Uterus (tissue), 4 donors: ENCODE results near the gene COPE. TPM values are rescaled to one million over a fixed set of nuclear protein-coding genes. Genes with fewer than 3 reads are reported as not detected.

ENCODE experiments used
- DNase-seq, 2 donors: peaks; one replicate each; pipeline ENCODE4 v3.0.0-alpha.2; 2019 to 2020
- H3K27ac ChIP-seq, 2 donors: fragments of 200-600 bp; sonication (generic); 1 replicate in 1 of 2; 2 replicates in 1 of 2; pipeline ENCODE4 v1.5.1; 2016 to 2018
- H3K27me3 ChIP-seq, 2 donors: fragments of 200-600 bp; sonication (generic); one replicate each; pipeline ENCODE4 v1.5.1; 2018 to 2019; ENCODE audit warnings: control low read depth in 1 of 2
- H3K36me3 ChIP-seq, 2 donors: fragments of 200-600 bp; sonication (generic); one replicate each; pipeline ENCODE4 v1.5.1; 2019; ENCODE audit warnings: control low read depth in 1 of 2
- H3K4me1 ChIP-seq, 2 donors: fragments of 200-600 bp; sonication (generic); one replicate each; pipeline ENCODE4 v1.5.1; 2018 to 2019; ENCODE audit warnings: control low read depth in 1 of 2
- H3K4me3 ChIP-seq, 2 donors: fragments of 200-600 bp; sonication (generic); 1 replicate in 1 of 2; 2 replicates in 1 of 2; pipeline ENCODE4 v1.5.1; 2018 to 2019; ENCODE audit warnings: mild to moderate bottlenecking in 1 of 2
- H3K9me3 ChIP-seq, 2 donors: fragments of 200-600 bp; sonication (generic); one replicate each; pipeline ENCODE4 v1.5.1; 2019; ENCODE audit warnings: control low read depth in 1 of 2
- POLR2A ChIP-seq, 2 donors: fragments of 450-650 bp; IDR thresholded peaks; one replicate each; pipeline ENCODE4 v1.6.1; 2016; ENCODE audit warnings: antibody characterized with exemption in 2 of 2, mild to moderate bottlenecking in 1 of 2, moderate library complexity in 1 of 2
- intact Hi-C: fragments of 100-400 bp; cut with DNase I; formaldehyde crosslinking; loops from one replicate; pipeline ENCODE4 v1.15.1; 2023; ENCODE audit warnings: low total_unique reads
- total RNA-seq, 4 donors: library from RNA; depleted of rRNA in 3 of 4; stranded (reverse); fragments of >200 nt in 3 of 4; gene quantifications; one replicate each; pipeline versions ENCODE4 v1.1.0 to v1.2.4, GENCODE V29; 2014 to 2023
- TF ChIP-seq, protein P1 (sequence below), 4 experiments: fragments of 200-600 bp in 2 of 4; fragments of 450-650 bp in 2 of 4; sonication (generic) in 2 of 4; IDR thresholded peaks; one replicate each; pipeline ENCODE4 v1.5.1; 2016 to 2019; ENCODE audit warnings: antibody characterized with exemption in 4 of 4, mild to moderate bottlenecking in 2 of 4, moderate library complexity in 1 of 4
- donor health status: DM: yes; HTN: yes; CAD: no.

Gene COPE
- total RNA-seq, 4 donors from 2014 or later = 93.7 to 190 (median 134) TPM

DNA sequence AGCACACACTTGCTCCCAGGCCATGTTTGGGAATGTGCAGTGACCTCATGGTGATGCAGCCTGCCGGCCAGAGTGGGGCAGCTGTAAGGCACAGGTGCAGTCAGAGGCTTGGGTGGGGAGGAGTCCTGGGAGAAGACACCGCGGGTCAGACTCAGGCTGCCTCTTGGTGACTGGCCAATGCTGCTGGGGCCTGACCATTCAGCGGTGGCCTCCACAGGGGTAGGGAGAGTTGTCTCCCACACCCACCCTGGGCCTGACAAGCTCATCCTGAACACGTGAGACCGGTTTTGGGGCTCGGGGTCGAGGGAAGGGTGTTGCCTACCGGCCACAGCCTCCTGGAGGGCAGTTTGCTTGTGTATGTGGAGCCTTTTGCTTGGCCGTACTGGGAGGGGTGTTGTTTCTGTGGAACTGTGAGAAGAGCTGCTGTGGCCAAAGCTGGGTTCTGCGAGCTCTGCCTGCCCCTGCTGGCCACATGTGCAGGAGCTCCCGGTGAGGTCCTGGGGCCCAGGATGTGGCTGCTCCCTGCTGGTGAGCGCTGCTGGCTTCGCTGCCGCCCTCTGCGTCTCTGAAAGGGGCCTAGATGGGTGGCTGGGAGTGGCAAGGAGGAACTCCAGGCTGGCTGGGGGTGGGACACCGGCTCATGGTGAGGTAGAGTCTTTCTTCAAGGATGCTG, 65.3 kb downstream of the COPE start:
- Histone ChIP-seq H3K36me3 (no peaks in the 10 kb centered on the region), H3K4me3 (no peak overlapping the region), H3K27ac (no peak overlapping the region), H3K9me3 (no peaks in the 10 kb centered on the region), H3K4me1 (peaks cover 20 to 22% of the 10 kb centered on the region in 2 donors), H3K27me3 (no peaks in the 10 kb centered on the region)
- no peak for DNase-seq
- intact Hi-C loops = no loop called here
- TF ChIP-seq, protein P1, sequence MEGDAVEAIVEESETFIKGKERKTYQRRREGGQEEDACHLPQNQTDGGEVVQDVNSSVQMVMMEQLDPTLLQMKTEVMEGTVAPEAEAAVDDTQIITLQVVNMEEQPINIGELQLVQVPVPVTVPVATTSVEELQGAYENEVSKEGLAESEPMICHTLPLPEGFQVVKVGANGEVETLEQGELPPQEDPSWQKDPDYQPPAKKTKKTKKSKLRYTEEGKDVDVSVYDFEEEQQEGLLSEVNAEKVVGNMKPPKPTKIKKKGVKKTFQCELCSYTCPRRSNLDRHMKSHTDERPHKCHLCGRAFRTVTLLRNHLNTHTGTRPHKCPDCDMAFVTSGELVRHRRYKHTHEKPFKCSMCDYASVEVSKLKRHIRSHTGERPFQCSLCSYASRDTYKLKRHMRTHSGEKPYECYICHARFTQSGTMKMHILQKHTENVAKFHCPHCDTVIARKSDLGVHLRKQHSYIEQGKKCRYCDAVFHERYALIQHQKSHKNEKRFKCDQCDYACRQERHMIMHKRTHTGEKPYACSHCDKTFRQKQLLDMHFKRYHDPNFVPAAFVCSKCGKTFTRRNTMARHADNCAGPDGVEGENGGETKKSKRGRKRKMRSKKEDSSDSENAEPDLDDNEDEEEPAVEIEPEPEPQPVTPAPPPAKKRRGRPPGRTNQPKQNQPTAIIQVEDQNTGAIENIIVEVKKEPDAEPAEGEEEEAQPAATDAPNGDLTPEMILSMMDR (IDR thresholded peaks at IDR 0.05) = no peak
- TF ChIP-seq POLR2A (IDR thresholded peaks at IDR 0.05) = no peak

GRCh38 chr19:18852648-18853047, 66.5 kb downstream of the COPE start:
- intact Hi-C loops = no loop called here
- no peaks in the 10 kb centered on the region for H3K9me3 ChIP-seq
- H3K4me1 ChIP-seq = peaks cover 28 to 31% of the 10 kb centered on the region in 2 donors
- no peak overlapping the region for H3K4me3 ChIP-seq
- no peak for DNase-seq
- TF ChIP-seq POLR2A (IDR thresholded peaks at IDR 0.05) = no peak
- TF ChIP-seq, protein P1 (IDR thresholded peaks at IDR 0.05) = no peak
- no peaks in the 10 kb centered on the region for H3K36me3 ChIP-seq
- no peaks in the 10 kb centered on the region for H3K27me3 ChIP-seq
- H3K27ac ChIP-seq = no peak overlapping the region

GRCh38 chr19:18851673-18852325, 67.4 kb downstream of the COPE start:
- Histone ChIP-seq H3K9me3 (no peaks in the 10 kb centered on the region), H3K36me3 (no peaks in the 10 kb centered on the region), H3K27me3 (no peaks in the 10 kb centered on the region), H3K4me3 (no peak overlapping the region), H3K27ac (peak overlapping the region in 1 of 2 donors; percentile 75), H3K4me1 (peaks cover 31 to 39% of the 10 kb centered on the region in 2 donors)
- DNase-seq = no peak
- TF ChIP-seq, protein P1 (IDR thresholded peaks at IDR 0.05) = no peak
- no peak for TF ChIP-seq POLR2A (IDR thresholded peaks at IDR 0.05)
- intact Hi-C loops = no loop called here

GRCh38 chr19:18850471-18851375, 68.5 kb downstream of the COPE start:
- Histone ChIP-seq H3K4me1 (peaks cover 33 to 44% of the 10 kb centered on the region in 2 donors), H3K36me3 (no peaks in the 10 kb centered on the region), H3K4me3 (no peak overlapping the region), H3K9me3 (no peaks in the 10 kb centered on the region), H3K27me3 (no peaks in the 10 kb centered on the region), H3K27ac (peak overlapping the region; percentile 75 to 84)
- peak in 1 of 2 donors; percentile 22 for DNase-seq
- intact Hi-C loops = no loop called here
- TF ChIP-seq POLR2A (IDR thresholded peaks at IDR 0.05) = no peak
- TF ChIP-seq, protein P1 (IDR thresholded peaks at IDR 0.05) = no peak
